ENCODE results near the gene ZSWIM3. TPM values are rescaled to one million over a fixed set of nuclear protein-coding genes. Genes with fewer than 3 reads are reported as not detected.
"Not testable (repeated sequence)": the region's sequence is repeated elsewhere in the genome, so short reads cannot be mapped to it uniquely, and the experiment has no call there.

Gene ZSWIM3
- total RNA-seq, 2 donors from 2014 or later = 4.6 to 5.2 TPM

DNA sequence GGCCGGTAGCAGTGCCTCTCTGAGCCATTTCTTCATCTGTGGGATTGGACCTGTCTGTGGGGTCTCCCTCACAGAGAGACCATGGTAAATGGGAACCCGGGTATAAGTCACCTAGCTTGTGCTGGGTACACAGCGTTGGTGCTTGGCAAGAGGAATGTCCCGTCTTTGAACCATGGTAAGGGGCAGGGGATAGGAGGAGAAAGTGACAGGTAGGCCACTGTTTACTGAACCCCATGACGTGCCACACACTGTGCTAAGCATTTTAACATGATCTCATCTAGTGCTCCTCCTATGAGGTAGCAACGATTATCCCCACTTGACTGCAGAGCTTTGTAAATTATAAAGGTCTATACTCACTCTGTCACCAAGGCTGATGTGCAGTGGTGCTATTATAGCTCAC is 29.7 kb upstream of the ZSWIM3 start:
- Histone ChIP-seq H3K9ac (ENCODE audit: low read depth in 2 of 2, low read length in 2 of 2) (no peak overlapping the region), H3K36me3 (no peaks in the 10 kb centered on the region), H3K9me3 (no peaks in the 10 kb centered on the region), H3K27me3 (no peaks in the 10 kb centered on the region), H3K4me3 (no peak overlapping the region), H3K4me1 (peaks cover 6% of the 10 kb centered on the region), H3K27ac (no peak overlapping the region)
- DNase-seq = no peak
- intact Hi-C loops (cut with DNase I) = loop anchor here (10.0 kb wide), 1 partner anchor 57 kb away; the partner anchor contains the start of genes SPATA25 and ZSWIM1
- TF ChIP-seq, protein P1, sequence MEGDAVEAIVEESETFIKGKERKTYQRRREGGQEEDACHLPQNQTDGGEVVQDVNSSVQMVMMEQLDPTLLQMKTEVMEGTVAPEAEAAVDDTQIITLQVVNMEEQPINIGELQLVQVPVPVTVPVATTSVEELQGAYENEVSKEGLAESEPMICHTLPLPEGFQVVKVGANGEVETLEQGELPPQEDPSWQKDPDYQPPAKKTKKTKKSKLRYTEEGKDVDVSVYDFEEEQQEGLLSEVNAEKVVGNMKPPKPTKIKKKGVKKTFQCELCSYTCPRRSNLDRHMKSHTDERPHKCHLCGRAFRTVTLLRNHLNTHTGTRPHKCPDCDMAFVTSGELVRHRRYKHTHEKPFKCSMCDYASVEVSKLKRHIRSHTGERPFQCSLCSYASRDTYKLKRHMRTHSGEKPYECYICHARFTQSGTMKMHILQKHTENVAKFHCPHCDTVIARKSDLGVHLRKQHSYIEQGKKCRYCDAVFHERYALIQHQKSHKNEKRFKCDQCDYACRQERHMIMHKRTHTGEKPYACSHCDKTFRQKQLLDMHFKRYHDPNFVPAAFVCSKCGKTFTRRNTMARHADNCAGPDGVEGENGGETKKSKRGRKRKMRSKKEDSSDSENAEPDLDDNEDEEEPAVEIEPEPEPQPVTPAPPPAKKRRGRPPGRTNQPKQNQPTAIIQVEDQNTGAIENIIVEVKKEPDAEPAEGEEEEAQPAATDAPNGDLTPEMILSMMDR (IDR thresholded peaks at IDR 0.05) = no peak

DNA sequence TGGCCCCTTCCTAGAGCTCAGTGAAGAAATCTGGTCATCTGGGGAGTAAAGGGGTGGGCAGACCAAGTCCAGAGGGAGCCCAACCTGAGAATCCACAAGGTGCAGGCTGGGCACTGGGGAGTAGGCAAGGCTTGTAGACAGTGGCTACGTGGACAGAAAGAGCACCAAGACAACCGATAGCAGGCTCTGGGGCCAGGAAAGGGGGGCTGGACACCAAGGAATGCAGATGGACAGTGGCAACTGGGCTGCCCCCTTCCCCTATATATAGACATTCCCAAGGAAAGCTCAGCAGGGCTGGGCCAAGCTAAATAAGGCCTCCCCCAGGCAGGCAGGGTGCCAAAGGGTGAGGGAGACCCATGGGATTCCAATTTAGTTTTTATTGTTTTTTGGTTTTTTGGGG is 28.8 kb upstream of the ZSWIM3 start:
- H3K9ac ChIP-seq (ENCODE audit: low read depth in 2 of 2, low read length in 2 of 2) = no peak overlapping the region
- H3K27ac ChIP-seq = no peak overlapping the region
- H3K4me3 ChIP-seq = no peak overlapping the region
- H3K9me3 ChIP-seq = no peaks in the 10 kb centered on the region
- no peaks in the 10 kb centered on the region for H3K36me3 ChIP-seq
- no peaks in the 10 kb centered on the region for H3K27me3 ChIP-seq
- H3K4me1 ChIP-seq = no peaks in the 10 kb centered on the region
- intact Hi-C loops (cut with DNase I) = loop anchor here (10.0 kb wide), 1 partner anchor 56 kb away; the partner anchor contains the start of genes SPATA25 and ZSWIM1
- no peak for DNase-seq
- TF ChIP-seq, protein P1 (IDR thresholded peaks at IDR 0.05) = no peak

DNA sequence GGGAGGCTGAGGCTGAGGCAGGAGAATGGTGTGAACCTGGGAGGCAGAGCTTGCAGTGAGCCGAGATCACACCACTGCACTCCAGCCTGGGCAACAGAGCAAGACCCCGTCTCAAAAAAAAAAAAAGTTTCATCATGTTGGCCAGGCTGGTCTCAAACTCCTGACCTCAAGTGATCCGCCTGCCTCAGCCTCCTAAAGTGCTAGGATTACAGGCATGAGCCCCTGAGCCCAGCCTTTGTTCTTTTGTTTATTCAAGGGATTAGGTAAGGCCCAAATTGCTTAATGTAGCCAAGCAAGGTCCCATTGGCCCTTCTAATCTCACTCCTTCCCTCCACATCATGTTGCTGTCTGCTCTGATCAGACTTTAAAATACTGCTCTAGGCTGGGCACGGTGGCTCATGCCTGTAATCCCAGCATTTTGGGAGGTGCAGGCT is 27.7 kb upstream of the ZSWIM3 start:
- H3K4me1 ChIP-seq; H3K27ac ChIP-seq; H3K27me3 ChIP-seq; H3K4me3 ChIP-seq; H3K9ac ChIP-seq (ENCODE audit: low read depth in 2 of 2, low read length in 2 of 2); H3K9me3 ChIP-seq; DNase-seq; H3K36me3 ChIP-seq: not testable (repeated sequence)
- intact Hi-C loops (cut with DNase I) = loop anchor here (10.0 kb wide), 1 partner anchor 55 kb away; the partner anchor contains the start of genes SPATA25 and ZSWIM1

DNA sequence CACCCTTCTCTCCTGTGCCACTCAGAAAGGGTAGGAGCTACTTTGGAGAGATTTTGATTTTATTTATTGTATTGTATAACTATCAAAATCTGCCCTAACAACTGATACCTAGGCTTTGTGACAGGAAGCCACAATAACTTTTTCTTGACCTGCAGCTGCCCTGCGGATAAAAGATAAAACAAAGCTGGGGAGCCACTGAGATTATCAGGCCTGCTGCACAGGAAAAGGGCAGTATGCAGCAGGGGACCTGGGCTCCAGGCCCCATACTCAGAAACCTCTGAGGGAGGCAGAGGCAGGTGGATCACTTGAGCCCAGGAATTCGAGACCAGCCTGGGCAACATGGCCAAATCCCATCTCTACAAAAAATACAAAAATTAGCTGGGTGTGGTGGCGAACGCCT is 24.8 kb upstream of the ZSWIM3 start:
- no peaks in the 10 kb centered on the region for H3K9me3 ChIP-seq
- intact Hi-C loops (cut with DNase I) = no loop called here
- no peaks in the 10 kb centered on the region for H3K36me3 ChIP-seq
- DNase-seq = no peak
- peak overlapping the region; percentile 85 for H3K27ac ChIP-seq
- TF ChIP-seq, protein P1 (IDR thresholded peaks at IDR 0.05) = no peak
- H3K4me1 ChIP-seq = peaks cover 6% of the 10 kb centered on the region
- no peak overlapping the region for H3K4me3 ChIP-seq
- H3K27me3 ChIP-seq = no peaks in the 10 kb centered on the region
- no peak overlapping the region for H3K9ac ChIP-seq (ENCODE audit: low read depth in 2 of 2, low read length in 2 of 2)

DNA sequence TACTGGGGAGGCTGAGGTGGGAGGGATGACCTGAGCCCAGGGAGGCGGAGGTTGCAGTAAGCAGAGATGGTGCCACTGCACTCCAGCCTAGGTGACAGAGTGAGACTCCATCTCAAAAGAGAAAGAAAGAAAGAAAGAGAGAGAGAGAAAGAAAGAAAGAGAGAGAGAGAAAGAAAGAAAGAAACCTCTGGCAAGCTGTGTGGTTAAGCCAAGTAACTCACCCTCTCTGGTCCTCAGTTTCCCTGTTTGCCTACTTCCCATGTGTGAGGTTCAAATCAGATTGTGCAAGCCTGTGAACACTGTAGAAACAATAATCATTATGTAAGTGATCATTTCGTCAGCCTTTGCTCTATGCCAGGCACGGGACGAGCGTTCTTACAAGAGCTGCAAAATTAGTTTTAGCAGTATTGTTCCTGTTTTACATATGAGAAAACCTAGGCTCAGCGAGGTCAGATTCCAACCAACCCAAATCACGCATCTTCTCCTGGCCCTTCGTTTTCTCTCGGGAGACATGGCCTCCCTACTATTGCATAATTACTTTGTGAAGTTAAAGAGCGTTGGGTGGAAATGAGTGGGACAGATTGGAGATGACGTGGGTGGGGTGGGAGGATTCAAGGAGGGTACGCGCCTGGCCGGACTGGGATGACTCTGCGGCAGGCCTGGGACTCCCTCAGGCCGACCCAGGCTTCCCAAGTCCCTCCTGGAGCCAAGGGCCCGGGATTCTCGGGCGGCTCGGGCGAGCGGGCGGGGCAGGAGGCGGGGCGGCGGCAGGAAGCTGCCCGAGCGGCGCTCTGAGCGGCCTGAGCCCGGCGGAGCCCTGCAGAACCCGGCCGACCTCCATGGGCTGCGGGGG is 24.2 kb upstream of the ZSWIM3 start, which contains the start of gene SNX21:
TSS of gene SNX21 (plus strand) at position 770 of the 853 bp plus-strand sequence. CDS start 121 bp downstream, outside the sequence.
- Histone ChIP-seq H3K9ac (ENCODE audit: low read depth in 2 of 2, low read length in 2 of 2) (peak within 1 kb of the TSS; percentile 60 to 85), H3K4me3 (peak within 1 kb of the TSS; percentile 58), H3K36me3 (no peaks in the 10 kb centered on the region), H3K4me1 (peaks cover 6% of the 10 kb centered on the region), H3K9me3 (no peaks in the 10 kb centered on the region), H3K27ac (peak within 1 kb of the TSS; percentile 85), H3K27me3 (no peaks in the 10 kb centered on the region)
- TF ChIP-seq, protein P1 (IDR thresholded peaks at IDR 0.05) = no peak
- peak; percentile 81 for DNase-seq
- intact Hi-C loops (cut with DNase I) = no loop called here

Data from colonic mucosa (tissue), 4 donors.